OCI-LY1 (cell line): Measurements from ENCODE around the gene NDRG2.

Source experiments
- EZH2 ChIP-seq: fragments of 200-600 bp; sonication (generic), shearing (Covaris generic); IDR thresholded peaks from 2 replicates; pipeline ENCODE4 v1.8.0; 2017; ENCODE audit warnings: borderline replicate concordance, mixed run types, mild to moderate bottlenecking, antibody characterized with exemption, low read length, moderate library complexity, mixed read lengths
- TF ChIP-seq, protein P1 (sequence below): fragments of 200-600 bp; sonication (generic), shearing (Covaris generic); IDR thresholded peaks from 2 replicates; pipeline ENCODE4 v1.5.1; 2017; ENCODE audit warnings: mild to moderate bottlenecking, antibody characterized with exemption, low read length, moderate library complexity, mixed read lengths

DNA sequence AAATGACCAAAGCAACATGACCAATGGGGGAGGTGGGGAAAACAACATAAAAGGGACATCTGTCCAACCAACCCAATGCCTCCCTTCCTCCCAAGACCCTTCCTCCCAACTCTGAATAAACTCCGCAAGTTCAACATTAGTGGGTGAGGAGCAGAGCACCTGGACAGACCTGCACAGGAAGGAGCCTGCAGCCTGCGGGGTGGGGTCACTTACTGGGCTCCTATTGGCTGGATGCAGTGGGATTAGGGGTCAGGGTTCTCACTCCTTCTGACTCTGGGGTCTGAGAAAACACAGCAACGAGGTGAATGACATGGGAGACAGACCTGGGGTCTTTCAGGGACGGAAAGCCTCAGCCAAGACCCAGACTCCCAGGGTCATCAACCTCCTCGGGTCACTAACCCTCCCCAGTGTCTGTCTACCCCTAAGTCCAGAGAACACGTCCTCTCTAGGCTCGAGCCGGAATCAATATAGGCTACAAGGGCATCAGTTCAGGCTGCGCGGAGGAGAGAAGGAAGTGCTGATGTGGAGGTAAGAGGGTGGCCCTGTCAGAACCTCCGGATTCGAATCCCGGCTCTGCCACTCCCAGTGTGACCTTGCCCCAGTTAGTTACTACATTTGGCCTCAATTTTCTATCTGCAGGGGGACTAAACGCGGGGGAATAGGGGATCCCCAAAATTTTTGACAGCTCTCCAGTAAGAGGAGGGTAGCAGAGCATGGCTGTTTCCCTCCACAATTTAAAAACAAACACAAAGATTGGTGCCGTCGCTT is 860 bp downstream of the NDRG2 start:
- TF ChIP-seq, protein P1, sequence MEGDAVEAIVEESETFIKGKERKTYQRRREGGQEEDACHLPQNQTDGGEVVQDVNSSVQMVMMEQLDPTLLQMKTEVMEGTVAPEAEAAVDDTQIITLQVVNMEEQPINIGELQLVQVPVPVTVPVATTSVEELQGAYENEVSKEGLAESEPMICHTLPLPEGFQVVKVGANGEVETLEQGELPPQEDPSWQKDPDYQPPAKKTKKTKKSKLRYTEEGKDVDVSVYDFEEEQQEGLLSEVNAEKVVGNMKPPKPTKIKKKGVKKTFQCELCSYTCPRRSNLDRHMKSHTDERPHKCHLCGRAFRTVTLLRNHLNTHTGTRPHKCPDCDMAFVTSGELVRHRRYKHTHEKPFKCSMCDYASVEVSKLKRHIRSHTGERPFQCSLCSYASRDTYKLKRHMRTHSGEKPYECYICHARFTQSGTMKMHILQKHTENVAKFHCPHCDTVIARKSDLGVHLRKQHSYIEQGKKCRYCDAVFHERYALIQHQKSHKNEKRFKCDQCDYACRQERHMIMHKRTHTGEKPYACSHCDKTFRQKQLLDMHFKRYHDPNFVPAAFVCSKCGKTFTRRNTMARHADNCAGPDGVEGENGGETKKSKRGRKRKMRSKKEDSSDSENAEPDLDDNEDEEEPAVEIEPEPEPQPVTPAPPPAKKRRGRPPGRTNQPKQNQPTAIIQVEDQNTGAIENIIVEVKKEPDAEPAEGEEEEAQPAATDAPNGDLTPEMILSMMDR: no peak
- TF ChIP-seq EZH2: no peak
